DND-41 (cell line): Measurements from ENCODE around the gene FBXW4.

Source experiments
- CTCF ChIP-seq: IDR thresholded peaks from 2 replicates; pipeline ENCODE4 v1.5.1; 2012; ENCODE audit warnings: borderline replicate concordance, low read length, moderate library complexity, mild to moderate bottlenecking; ENCODE audit not compliant: poor library complexity, severe bottlenecking; ENCODE audit errors: extremely low read depth
- EZH2 ChIP-seq: IDR thresholded peaks from 3 replicates; pipeline ENCODE4 v1.6.1; 2012; ENCODE audit warnings: borderline replicate concordance, low read depth, mild to moderate bottlenecking, moderate library complexity, low read length, inconsistent platforms; ENCODE audit not compliant: severe bottlenecking

- no peak for TF ChIP-seq CTCF
- TF ChIP-seq EZH2 = no peak
These were observed 37.1 kb upstream of the FBXW4 start for GRCh38 chr10:101732096-101732495.
